Spleen (tissue), 11 donors: ENCODE measurements around the gene FETUB. TPM values are rescaled to one million over a fixed set of nuclear protein-coding genes. Genes with fewer than 3 reads are reported as not detected.

Experiments used
- DNase-seq: peaks from one replicate; pipeline ENCODE4 v3.0.0-alpha.2; 2020
- H3K27ac ChIP-seq, 8 donors: fragments of 200-600 bp; sonication (generic) in 7 of 8; 1 replicate in 4 of 8; 2 replicates in 4 of 8; pipeline versions ENCODE4 v1.5.0 to v1.8.0; 2016 to 2021; ENCODE audit warnings: inconsistent platforms in 4 of 8, mild to moderate bottlenecking in 4 of 8, moderate library complexity in 1 of 8
- H3K27me3 ChIP-seq, 7 donors: fragments of 200-600 bp; sonication (generic) in 6 of 7; replicated peaks in 1 of 7; 1 replicate in 4 of 7; 2 replicates in 3 of 7; pipeline versions ENCODE4 v1.5.0 to v1.8.0; 2016 to 2021; ENCODE audit warnings: inconsistent platforms in 3 of 7, mild to moderate bottlenecking in 1 of 7
- H3K36me3 ChIP-seq, 6 donors: fragments of 200-600 bp; sonication (generic) in 5 of 6; 1 replicate in 4 of 6; 2 replicates in 2 of 6; pipeline versions ENCODE4 v1.5.0 to v1.8.0; 2016 to 2021; ENCODE audit warnings: inconsistent platforms in 2 of 6
- H3K4me1 ChIP-seq, 6 donors: fragments of 200-600 bp; sonication (generic) in 5 of 6; 1 replicate in 3 of 6; 2 replicates in 3 of 6; pipeline versions ENCODE4 v1.5.0 to v1.8.0; 2016 to 2021; ENCODE audit warnings: inconsistent platforms in 3 of 6
- H3K4me3 ChIP-seq, 8 donors: fragments of 200-600 bp; sonication (generic) in 7 of 8; 1 replicate in 4 of 8; 2 replicates in 4 of 8; pipeline versions ENCODE4 v1.5.0 to v1.8.0; 2016 to 2021; ENCODE audit warnings: inconsistent platforms in 4 of 8, mild to moderate bottlenecking in 4 of 8, moderate library complexity in 2 of 8
- H3K9me3 ChIP-seq, 8 donors: fragments of 200-600 bp; sonication (generic) in 7 of 8; 1 replicate in 4 of 8; 2 replicates in 4 of 8; pipeline versions ENCODE4 v1.5.0 to v1.8.0; 2016 to 2021; ENCODE audit warnings: inconsistent platforms in 4 of 8
- CTCF ChIP-seq, 11 experiments: fragments of 200-600 bp in 7 of 11; fragments of 450-650 bp in 4 of 11; sonication (generic) in 4 of 11; IDR thresholded peaks in 8 of 11; conservative IDR thresholded peaks in 3 of 11; 1 replicate in 7 of 11; 2 replicates in 4 of 11; pipeline versions ENCODE4 v1.4.0 to v1.8.0; 2016 to 2021; ENCODE audit warnings: antibody characterized with exemption in 11 of 11, inconsistent platforms in 4 of 11, mild to moderate bottlenecking in 1 of 11
- POLR2A ChIP-seq, 3 donors: fragments of 450-650 bp; IDR thresholded peaks; one replicate each; pipeline ENCODE4 v1.5.1; 2017; ENCODE audit warnings: antibody characterized with exemption in 3 of 3, mild to moderate bottlenecking in 1 of 3
- POLR2AphosphoS5 ChIP-seq, 3 donors: sonication (generic); formaldehyde crosslinking; IDR thresholded peaks; one replicate each; pipeline ENCODE4 v1.5.1; 2017; ENCODE audit warnings: antibody characterized with exemption in 3 of 3
- WGBS, 5 donors: extraction: QIAGEN DNeasy Blood & Tissue Kit in 3 of 5; methylation state at CpG; one replicate each; pipeline versions ENCODE4 v1.1.5 to v1.1.7; 2013 to 2018; 5-methylcytosine and 5-hydroxymethylcytosine counted together
- intact Hi-C: fragments of 100-400 bp; cut with DNase I; formaldehyde crosslinking; loops from one replicate; pipeline ENCODE4 v1.15.0; 2023; ENCODE audit warnings: low total_unique reads
- polyA plus RNA-seq, 3 donors: library from polyadenylated mRNA; stranded (reverse); fragments of 200-250 nt; gene quantifications; one replicate each; pipeline ENCODE4 v1.2.1, GENCODE V29; 2013
- total RNA-seq, 7 donors: library from RNA; depleted of rRNA in 3 of 7; stranded (reverse); fragments of >200 nt in 3 of 7; fragmentation: NEBNext Ultra II Directional in 4 of 7; extraction: Animal tissue kit (Norgen Biotek cat#: 25700) in 4 of 7; gene quantifications; one replicate each; pipeline versions ENCODE4 v1.1.0 to v1.2.1, GENCODE V29; 2016 to 2021
- donor health status: healthy with polysubstance abuse.
- donor health status: DM: no; HTN: no; CAD: no; lungs with moderate emphysema.
- donor health status: DM: no; HTN: no; CAD: no.
- donor health status: Bipolar disorder and iron deficiency.
- donor health status: healthy.
- donor health status: DM: no; HTN: no; CAD: no.
- donor health status: DM: yes; HTN: yes; CAD: no.

FETUB gene
- total and polyA plus RNA-seq, 10 donors = not detected

- Histone ChIP-seq H3K27me3 (peaks cover 0 to 3% (median 0%) of the 10 kb centered on the region in 7 donors), H3K4me1 (no peaks in the 10 kb centered on the region), H3K27ac (no peak overlapping the region), H3K36me3 (no peaks in the 10 kb centered on the region), H3K4me3 (no peak overlapping the region), H3K9me3 (no peaks in the 10 kb centered on the region)
- intact Hi-C loops = no loop called here
- no peak for DNase-seq
- no peak for TF ChIP-seq POLR2A (IDR thresholded peaks at IDR 0.05)
- TF ChIP-seq CTCF (IDR thresholded peaks at IDR 0.05 in 8 of 11, conservative IDR thresholded peaks at IDR 0.05 in 3 of 11) = no peak
- no peak for TF ChIP-seq POLR2AphosphoS5 (IDR thresholded peaks at IDR 0.05)
These were observed 30.0 kb downstream of the FETUB start for GRCh38 chr3:186670155-186670554.

GRCh38 chr3:186671051-186671450, 30.9 kb downstream of the FETUB start:
- no peaks in the 10 kb centered on the region for H3K4me1 ChIP-seq
- TF ChIP-seq POLR2AphosphoS5 (IDR thresholded peaks at IDR 0.05) (no peak), CTCF (IDR thresholded peaks at IDR 0.05 in 8 of 11, conservative IDR thresholded peaks at IDR 0.05 in 3 of 11) (no peak), POLR2A (IDR thresholded peaks at IDR 0.05) (no peak)
- no peak overlapping the region for H3K4me3 ChIP-seq
- intact Hi-C loops = no loop called here
- H3K36me3 ChIP-seq = no peaks in the 10 kb centered on the region
- no peak overlapping the region for H3K27ac ChIP-seq
- no peaks in the 10 kb centered on the region for H3K9me3 ChIP-seq
- DNase-seq = no peak
- H3K27me3 ChIP-seq = peaks cover 0 to 4% (median 0%) of the 10 kb centered on the region in 7 donors
- WGBS, 5 donors = 85 to 95% (median 90%) methylated on average over 3 of the region's 3 CpGs

- H3K36me3 ChIP-seq = no peaks in the 10 kb centered on the region
- peaks cover 0 to 23% (median 0%) of the 10 kb centered on the region in 7 donors for H3K27me3 ChIP-seq
- no peak overlapping the region for H3K4me3 ChIP-seq
- no peaks in the 10 kb centered on the region for H3K9me3 ChIP-seq
- intact Hi-C loops = no loop called here
- no peak overlapping the region for H3K27ac ChIP-seq
- no peaks in the 10 kb centered on the region for H3K4me1 ChIP-seq
- TF ChIP-seq POLR2AphosphoS5 (IDR thresholded peaks at IDR 0.05) = no peak
- no peak for TF ChIP-seq POLR2A (IDR thresholded peaks at IDR 0.05)
- TF ChIP-seq CTCF (IDR thresholded peaks at IDR 0.05 in 8 of 11, conservative IDR thresholded peaks at IDR 0.05 in 3 of 11) = no peak
- no peak for DNase-seq
These were observed 38.4 kb downstream of the FETUB start for GRCh38 chr3:186678604-186679003.

- H3K27ac ChIP-seq = no peak overlapping the region
- intact Hi-C loops = no loop called here
- DNase-seq = no peak
- TF ChIP-seq CTCF (IDR thresholded peaks at IDR 0.05 in 8 of 11, conservative IDR thresholded peaks at IDR 0.05 in 3 of 11) = no peak
- TF ChIP-seq POLR2A (IDR thresholded peaks at IDR 0.05) = no peak
- no peak for TF ChIP-seq POLR2AphosphoS5 (IDR thresholded peaks at IDR 0.05)
- H3K4me1 ChIP-seq = no peaks in the 10 kb centered on the region
- WGBS, 5 donors = 64 to 90% (median 84%) methylated on average over 1 of the region's 1 CpG
- H3K27me3 ChIP-seq = peaks cover 0 to 29% (median 0%) of the 10 kb centered on the region in 7 donors
- H3K4me3 ChIP-seq = no peak overlapping the region
- no peaks in the 10 kb centered on the region for H3K36me3 ChIP-seq
- no peaks in the 10 kb centered on the region for H3K9me3 ChIP-seq
These were observed 39.0 kb downstream of the FETUB start for GRCh38 chr3:186679151-186679550.
